Hepatocyte (in vitro differentiated cells): Measurements from ENCODE around the gene WDCP.

ENCODE experiments used
- CTCF ChIP-seq: fragments of 200-600 bp; sonication (generic); IDR thresholded peaks from 2 replicates; pipeline ENCODE4 v1.5.1; 2016; ENCODE audit warnings: antibody characterized with exemption, mild to moderate bottlenecking; ENCODE audit not compliant: poor library complexity
- EZH2 ChIP-seq: fragments of 200-600 bp; sonication (generic); IDR thresholded peaks from 2 replicates; pipeline ENCODE4 v1.6.1; 2016; ENCODE audit warnings: antibody characterized with exemption, mild to moderate bottlenecking, borderline replicate concordance
- EZH2phosphoT487 ChIP-seq: fragments of 200-600 bp; sonication (generic); IDR thresholded peaks from one replicate; pipeline ENCODE4 v1.6.1; 2018; ENCODE audit warnings: antibody characterized with exemption, mild to moderate bottlenecking, low read depth, moderate library complexity; ENCODE audit not compliant: unreplicated experiment, severe bottlenecking

- TF ChIP-seq CTCF = no peak
- no peak for TF ChIP-seq EZH2
- TF ChIP-seq EZH2phosphoT487 = no peak
Observed at GRCh38 chr2:24010477-24011249, 36.5 kb downstream of the WDCP start.
